GM08714 (cell line): Measurements from ENCODE around the gene VAV1.

Source experiments
- H3K4me3 ChIP-seq: fragments of 200-500 bp; sonication (Bioruptor generic); 2 replicates; pipeline ENCODE4 v1.5.1; 2014; ENCODE audit warnings: mild to moderate bottlenecking, low read length, inconsistent platforms
- ZNF274 ChIP-seq: IDR thresholded peaks from 2 replicates; pipeline ENCODE4 v1.6.1; 2012; ENCODE audit warnings: mild to moderate bottlenecking, low read depth, low read length

VAV1 gene

DNA sequence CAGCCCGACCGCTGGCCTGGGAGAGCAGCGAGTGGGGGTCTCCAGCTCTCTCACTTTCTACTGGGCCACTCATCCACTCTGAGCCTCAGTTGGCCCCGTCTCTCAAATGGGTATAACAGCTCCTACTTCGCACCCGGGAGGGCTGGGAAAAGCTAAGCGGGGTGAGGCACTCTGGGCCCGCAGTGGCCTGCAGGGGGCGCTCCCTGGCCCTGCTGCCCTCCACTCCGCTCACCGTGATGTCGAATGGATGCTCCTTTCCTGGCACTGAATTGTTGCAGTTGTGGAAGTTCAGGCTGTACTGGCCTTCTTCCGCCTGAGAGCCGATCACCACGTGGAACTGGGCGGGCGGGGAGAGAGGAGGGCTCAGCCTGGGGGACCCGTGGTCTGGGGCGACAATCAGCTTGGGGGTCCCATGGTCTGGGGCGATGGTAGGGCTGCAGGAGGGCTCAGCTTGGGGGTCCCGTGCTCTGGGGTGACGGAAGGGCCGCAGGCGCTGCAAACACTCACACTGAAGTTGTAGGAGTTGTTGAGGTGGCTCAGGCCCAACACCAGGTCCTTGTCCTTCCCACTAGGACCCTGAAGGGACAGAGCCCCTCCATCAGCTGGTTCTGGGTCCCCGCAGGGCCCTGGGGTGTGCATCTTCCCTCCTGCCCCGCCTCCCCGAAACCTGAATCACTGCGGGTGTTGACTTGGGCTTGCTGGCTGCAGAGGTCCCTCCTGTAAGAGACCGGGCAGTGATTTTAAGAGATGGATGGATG lies 39.0 kb upstream of the VAV1 start:
- TF ChIP-seq ZNF274: no peak
- H3K4me3 ChIP-seq: no peak overlapping the region; the same call in 1 of the 2 replicates

GRCh38 chr19:6734096-6734696 lies 38.3 kb upstream of the VAV1 start:
- TF ChIP-seq ZNF274: no peak
- H3K4me3 ChIP-seq: no peak overlapping the region; the same call in 1 of the 2 replicates

GRCh38 chr19:6735181-6735911 lies 37.2 kb upstream of the VAV1 start:
- H3K4me3 ChIP-seq: peak overlapping the region; percentile 84; the same call in 1 of the 2 replicates
- TF ChIP-seq ZNF274: no peak

GRCh38 chr19:6736169-6736916 lies 36.2 kb upstream of the VAV1 start:
- TF ChIP-seq ZNF274: no peak
- peak overlapping the region; percentile 84 for H3K4me3 ChIP-seq

GRCh38 chr19:6736917-6737283 lies 35.6 kb upstream of the VAV1 start:
- no peak for TF ChIP-seq ZNF274
- H3K4me3 ChIP-seq: peak overlapping the region; percentile 84

DNA sequence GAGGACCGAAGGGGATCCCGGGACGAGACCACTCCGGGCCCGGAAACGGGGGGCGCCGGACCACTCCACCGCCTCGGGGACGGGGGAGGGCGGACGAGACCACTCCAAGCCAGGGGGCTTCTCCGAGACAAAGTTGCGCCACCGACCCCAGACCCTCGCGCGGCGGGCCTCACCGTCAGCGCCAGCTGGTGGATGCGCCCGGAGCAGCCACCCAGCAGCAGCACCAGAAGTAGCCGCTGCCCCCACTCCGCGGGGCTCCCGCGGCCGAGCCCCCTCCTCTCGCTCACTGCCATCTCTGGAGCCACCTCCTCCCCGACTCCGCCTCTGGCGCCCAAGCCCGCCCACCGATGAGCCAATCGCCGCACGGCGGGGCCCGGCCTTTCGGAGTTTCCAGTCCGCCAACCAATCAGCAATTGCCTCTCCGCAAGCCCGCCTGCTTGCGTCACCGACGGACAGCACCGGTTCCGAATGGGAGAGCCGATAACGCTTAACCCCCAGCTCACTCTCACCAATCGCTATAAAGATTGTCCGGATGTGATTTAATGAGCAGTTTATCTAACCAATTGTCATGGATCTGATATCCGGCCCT lies 35.1 kb upstream of the VAV1 start, which contains the start of gene GPR108:
Gene GPR108 (minus strand): TSS at position 297 of the 589 bp plus-strand sequence. CDS start 4 bp downstream, at position 293.
- no peak for TF ChIP-seq ZNF274
- peak within 1 kb of the TSS; percentile 84 for H3K4me3 ChIP-seq

DNA sequence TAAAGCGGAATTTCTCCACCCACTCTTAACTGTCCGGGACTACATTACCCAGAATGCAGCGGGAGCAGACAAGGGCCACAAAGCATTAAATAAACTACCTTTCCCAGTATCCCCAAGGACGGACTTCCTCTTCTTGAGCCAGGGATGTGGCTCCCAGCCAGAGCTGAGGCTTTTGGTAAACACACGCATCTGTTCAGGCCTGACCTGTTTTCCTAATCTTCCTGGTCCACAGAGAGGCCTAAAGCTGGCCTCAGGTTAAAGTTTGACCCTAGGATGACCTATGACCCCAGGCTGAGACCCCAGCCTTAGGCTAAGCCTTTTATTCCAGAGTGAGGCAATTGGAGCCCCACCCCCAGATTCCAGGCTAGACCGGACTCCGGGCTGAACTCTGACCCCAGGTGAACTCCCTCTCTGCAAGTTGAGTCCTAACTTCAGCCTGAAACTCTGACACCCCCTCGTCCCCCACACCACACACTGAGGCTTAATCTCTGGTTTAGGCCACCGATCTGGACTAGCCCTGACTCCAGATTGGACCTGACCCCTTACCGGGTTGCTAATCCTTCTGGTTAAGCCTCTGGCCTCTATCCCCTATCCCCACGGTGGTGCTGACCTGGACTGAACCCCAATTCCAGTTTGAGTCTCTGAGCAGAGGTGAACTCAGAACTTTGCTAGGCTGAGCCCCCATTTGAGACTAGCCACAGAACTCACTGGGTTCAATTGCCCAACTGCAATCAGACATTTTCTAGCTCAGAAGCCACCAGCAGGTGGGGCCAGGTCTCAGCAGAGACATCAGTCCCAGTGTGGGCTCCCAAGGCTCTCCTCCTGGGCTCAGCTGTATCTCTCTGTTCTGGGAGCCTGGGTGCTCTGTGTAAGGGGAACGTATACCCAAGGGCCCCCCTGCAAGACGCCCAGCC lies 34.4 kb upstream of the VAV1 start:
- TF ChIP-seq ZNF274: no peak
- peak overlapping the region; percentile 17; the same call in 1 of the 2 replicates for H3K4me3 ChIP-seq

GRCh38 chr19:6738787-6739389 lies 33.6 kb upstream of the VAV1 start:
- TF ChIP-seq ZNF274: no peak
- H3K4me3 ChIP-seq: peak overlapping the region; percentile 52; the same call in 1 of the 2 replicates

DNA sequence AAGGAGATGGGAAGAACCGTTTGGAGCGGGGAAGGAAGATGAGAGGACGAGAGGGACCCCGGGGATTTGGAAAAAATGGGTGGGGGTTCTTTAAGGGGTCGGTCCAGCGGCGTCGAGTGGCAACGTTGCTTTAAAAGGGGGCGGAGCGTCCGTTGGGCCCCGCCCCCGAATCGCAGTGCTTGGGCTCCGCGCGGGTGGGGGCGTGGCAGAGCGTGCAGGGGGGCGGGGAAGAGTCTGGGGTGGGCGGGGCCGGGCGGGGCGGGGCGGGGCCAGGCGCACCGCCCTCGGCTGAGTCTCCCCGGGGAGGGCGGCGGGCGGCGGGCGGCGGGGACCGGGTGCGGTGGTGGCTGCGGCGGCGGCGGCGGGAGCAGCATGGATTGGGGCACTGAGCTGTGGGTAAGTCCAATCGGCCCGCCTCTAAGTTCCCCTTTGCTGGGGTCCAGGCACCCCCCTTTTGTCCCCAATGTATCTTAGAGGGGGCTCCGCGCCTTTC lies 33.1 kb upstream of the VAV1 start, which contains the start of gene TRIP10:
Gene TRIP10 (plus strand): TSS at position 291 of the 493 bp plus-strand sequence. CDS start 82 bp downstream, at position 373.
- H3K4me3 ChIP-seq: peak within 1 kb of the TSS; percentile 93
- no peak for TF ChIP-seq ZNF274

GRCh38 chr19:6739883-6740588 lies 32.5 kb upstream of the VAV1 start:
- TF ChIP-seq ZNF274: no peak
- H3K4me3 ChIP-seq: peak overlapping the region; percentile 93

GRCh38 chr19:6740589-6741343 lies 31.7 kb upstream of the VAV1 start:
- no peak for TF ChIP-seq ZNF274

GRCh38 chr19:6743066-6743465 lies 29.4 kb upstream of the VAV1 start:
- TF ChIP-seq ZNF274: no peak
- H3K4me3 ChIP-seq: no peak overlapping the region

More at GRCh38 chr19:6740589-6741343, 31.7 kb upstream of the VAV1 start:
- peak overlapping the region; percentile 93 for H3K4me3 ChIP-seq
